PC-3 (cell line): ENCODE measurements around the gene CCNT1.

Experiments
- CTCF ChIP-seq: fragments of 300-600 bp; sonication (generic); conservative IDR thresholded peaks from 2 replicates; pipeline ENCODE4 v1.5.1; 2017; ENCODE audit warnings: antibody characterized with exemption, low read depth, mild to moderate bottlenecking, low read length
- EZH2 ChIP-seq: fragments of 300-600 bp; sonication (generic); IDR thresholded peaks from one replicate; pipeline ENCODE4 v1.6.1; 2017; ENCODE audit warnings: antibody characterized with exemption, mild to moderate bottlenecking, low read length; ENCODE audit not compliant: unreplicated experiment

- no peak for TF ChIP-seq CTCF
- TF ChIP-seq EZH2 = no peak
Measured at GRCh38 chr12:48651681-48652080, 64.8 kb downstream of the CCNT1 start.
